ENCODE measurements around the gene NT5DC4.

Gene NT5DC4
- total RNA-seq = 0 reads per million in 2 donors

DNA sequence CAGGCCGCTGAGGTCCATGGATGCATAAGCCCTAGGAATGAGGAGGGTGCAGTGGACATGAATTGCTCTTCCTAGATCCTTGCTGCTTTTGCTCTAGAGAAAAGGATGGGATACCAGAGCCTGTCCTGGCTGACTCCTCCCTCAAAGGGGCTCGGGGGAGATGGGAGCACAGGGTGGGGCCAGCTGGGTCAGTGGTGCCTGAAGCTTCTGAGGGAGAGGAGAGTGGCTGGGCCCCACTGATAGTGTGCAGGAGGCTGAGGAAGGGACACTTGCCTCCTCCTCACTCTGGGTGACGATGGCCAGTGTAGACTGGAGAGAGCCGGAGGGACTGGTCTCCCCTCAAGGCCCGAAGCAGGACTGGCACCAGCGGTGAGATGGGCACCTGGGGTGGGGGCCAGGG is at the start of gene NT5DC4:
Gene NT5DC4 (plus strand): TSS at position 236 of the 400 bp plus-strand sequence. CDS start 60 bp downstream, at position 296.
- no peak for DNase-seq

DNA sequence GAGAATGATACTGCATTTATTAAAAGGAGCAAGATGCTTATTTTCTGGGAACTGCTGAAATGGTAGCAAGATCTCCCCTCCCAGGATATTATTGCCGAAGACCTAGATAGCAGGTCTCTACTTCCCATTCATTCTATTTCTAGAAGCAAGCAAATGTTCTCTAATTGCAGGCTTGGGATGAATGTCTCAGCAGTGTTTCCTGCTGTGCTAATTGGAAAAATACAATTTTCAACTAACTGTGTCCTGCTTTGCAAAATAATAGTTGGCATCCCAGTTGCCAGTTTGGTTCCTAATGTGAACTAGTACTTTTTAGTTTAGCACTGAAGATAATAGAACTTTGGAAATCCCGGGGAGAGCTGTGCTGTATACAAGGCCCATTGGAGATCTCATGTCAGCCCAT is 49.0 kb upstream of the NT5DC4 start:
- DNase-seq = no peak

DNA sequence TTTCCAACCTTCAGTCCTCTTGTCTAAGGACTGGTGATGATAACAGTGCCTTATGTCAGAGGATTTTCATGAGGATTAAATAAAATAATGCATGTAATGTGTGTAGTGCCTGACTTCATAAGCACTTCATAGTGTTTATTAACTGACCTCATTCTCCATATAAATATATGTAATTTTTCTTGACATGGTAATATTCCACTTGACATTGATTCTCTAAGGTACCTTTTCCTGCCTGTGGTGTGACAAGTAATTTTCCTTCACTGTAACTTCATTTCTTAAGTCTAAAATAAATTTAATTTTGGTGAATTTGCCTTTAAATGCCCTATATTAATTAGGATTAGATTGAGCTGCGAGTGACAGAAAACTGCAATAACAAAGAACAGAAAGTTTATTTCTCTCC is 47.8 kb upstream of the NT5DC4 start:
- no peak for DNase-seq

DNA sequence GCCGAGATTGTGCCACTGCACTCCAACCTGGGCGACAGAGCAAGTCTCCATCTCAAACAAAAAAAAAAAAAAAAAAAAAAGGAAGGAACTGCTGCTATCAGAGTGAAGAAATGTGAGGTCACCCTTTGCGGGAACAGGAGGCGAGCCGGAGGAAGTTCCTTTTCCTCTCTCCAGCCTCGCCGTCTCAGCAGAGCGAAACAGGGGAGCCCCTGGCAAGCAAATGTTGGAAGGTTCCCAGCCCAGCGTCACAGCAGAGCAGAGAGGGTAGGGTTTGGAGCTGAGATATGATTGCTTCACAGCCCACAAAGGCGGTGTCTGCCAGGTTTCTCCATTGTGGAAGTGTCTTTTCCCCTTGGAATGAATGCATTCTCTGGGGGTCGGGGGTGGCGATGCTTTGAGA is 46.6 kb upstream of the NT5DC4 start:
- no peak for DNase-seq

DNA sequence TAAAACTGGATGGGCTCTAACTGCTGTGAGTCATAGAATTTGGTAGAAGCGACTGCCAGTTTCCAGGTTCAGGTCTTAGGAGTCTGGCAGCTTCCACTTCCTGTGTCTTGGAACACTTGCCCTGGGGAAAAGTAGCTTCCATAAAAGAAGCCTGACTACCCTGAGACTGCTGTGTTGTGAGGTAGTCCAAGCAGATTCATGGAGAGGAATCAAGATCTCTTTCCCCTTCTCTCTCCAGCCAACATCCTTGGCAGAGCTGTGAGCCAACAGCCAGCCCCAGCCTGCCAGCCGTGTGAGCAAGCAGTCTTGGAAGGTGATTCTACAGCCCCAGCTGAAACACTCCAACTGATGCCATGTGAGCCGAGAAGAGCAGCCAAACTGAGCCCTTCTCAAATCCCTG is 41.3 kb upstream of the NT5DC4 start:
- no peak for DNase-seq

DNA sequence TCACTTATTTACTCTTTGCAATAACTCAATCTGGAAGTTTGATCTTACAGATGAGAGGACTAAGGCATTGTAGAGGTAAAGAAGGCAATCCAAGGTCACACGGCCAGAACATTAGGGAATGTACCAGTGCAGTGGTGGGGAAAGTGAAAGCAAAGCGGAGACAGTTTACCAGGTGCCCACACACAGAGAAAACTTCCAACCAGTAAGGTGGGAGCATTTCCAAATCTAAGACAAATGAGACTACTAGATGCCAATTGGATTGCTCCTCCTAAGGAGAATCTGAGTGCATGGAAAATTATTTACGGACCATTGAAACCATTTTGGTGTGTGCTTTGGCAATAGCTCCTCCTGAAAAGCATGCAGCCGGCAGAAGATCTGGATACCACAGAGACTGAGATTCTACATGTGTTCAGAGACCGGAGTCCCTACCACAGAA is 40.1 kb upstream of the NT5DC4 start:
- no peak for DNase-seq

DNA sequence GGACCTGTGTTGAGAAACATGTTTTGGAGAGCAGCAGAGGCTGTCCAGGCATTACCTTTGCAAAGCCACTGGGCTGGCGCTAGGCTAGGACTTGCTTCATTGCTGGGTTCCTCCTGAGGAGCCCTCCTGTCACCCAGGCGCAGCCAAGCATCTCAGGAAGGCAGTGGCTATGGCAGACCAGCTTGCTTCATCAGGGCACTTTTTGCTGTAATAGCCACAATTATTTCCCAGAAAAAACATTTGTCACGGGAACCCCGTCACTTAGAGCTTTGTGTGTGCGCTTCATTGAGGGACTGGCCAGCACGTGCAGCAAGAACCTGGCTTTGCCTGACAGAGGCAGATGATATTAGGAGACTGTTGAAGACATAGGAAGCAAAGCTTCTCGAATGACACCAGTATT is 38.7 kb upstream of the NT5DC4 start:
- DNase-seq = no peak

DNA sequence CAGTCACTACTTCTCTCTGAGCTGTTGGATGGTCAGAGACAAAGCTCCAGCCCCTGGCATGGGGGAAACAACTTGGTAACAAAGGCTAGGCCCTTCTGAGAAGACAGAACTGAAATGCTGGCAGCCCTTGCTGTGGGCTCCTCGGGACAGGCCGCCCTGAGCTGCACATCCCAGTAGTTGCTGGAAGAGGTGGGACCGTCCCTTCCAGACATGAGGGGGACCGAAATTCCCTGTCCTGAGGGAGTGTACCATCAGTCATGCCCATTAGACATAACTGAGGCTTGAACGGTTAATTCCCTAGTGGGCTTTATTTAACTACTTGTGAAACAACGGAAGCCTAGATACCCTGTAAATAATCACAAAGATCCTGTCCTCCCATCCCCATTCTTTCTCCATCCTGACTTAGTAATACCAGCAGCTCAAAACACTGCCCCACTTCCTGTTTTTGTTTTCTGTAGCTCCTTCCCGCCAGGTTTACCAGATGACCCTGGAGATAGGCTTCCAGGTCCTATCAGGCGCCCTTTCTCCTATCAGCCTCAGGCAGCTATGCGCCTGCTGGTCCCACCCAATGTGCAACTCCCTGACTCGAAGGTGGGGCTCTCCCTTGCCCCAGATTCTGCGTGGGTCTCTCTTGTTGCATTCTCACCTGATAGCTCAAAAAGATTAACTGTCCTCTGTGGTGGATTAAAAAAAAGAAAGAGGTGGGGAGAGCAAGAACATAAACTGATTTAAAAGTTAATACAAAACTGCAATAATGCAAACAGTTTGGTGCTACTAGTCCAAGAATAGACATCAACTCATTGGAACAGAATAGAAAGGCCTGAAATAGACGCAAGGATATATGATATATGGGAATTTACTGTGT is 37.0 kb upstream of the NT5DC4 start:
- no peak for DNase-seq

DNA sequence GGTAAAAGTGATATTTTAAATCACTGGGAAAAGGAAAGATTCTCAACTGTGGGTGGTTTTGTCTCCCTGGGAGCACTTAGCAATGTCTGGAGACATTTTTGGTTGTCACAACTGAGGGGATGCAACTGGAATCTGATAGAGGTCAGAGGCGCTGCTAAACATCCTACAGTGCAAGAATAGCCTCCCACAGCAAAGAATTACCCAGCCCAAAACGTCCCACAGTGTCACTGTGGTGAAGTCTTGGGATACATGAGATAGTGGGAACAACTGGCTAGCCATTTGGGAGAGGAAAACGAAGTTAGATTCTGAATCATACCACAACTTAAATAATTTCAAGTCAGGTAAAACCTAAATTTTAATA is 36.4 kb upstream of the NT5DC4 start:
- no peak for DNase-seq

DNA sequence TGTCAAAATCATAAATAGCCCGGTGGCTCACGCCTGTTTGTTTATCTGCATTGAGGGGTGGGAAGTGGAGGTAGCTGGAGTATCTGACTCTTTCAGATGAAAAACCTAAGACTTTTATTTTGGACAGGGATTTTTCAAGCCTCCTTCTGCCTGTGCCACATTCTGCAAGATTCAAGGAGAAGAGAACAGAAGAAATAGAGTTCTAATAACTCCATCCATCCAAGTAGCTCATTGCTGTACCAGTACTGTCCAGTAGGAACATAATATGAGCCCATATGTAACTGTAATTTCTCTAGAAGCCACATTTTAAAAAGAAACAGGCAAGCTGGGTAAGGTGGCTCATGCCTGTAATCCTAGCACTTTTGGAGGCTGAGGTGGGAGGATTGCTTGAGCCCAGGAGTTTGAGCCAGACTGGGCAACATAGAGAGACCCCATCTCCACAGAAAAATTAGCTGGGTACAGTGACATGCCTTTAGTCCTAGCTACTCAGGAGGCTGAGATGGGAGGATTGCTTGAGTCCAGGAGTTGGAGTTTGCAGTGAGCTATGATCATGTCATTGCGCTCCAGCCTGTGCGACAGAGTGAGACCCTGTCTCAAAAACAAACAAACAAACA is 35.4 kb upstream of the NT5DC4 start:
- no peak for DNase-seq

DNA sequence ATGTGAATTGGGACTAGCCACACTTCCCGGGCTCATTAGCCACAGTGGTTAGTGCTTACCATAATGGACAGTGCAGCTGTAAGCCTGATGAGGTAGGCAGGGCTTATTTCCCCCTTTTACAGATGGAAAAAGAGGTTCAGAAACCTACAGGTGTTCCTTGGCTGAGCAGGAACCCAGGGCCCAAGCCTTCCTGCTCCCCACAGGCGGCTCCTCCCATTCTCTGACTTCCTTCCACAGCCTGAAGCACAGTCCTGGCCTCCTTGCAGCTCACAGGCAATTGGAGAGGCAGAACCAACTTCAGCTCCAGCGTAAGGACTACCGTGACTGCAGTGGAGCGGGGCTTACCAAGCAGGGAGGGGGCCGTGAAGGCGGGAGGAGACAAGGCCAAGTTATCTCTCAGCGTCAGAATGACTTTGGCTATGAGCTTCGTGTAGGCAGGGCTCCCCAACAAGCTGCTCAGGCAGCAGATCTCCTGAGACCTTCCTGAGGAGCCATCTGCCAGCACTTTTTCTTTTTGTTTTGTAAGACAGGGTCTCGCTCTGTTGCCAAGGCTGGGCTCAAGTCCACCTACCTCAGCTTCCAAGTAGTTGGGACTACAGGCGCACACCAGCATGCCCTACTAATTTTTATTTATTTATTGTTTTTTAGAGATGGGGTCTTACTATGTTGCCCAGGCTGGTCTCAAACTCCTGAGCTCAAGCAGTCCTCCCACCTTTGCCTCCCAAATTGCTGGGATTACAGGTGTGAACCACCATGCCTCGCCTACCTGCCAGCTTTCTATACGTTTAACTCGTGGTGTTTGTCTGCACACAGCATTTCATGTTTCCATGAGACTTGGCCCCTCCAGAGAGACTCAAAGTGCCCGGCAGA is 34.2 kb upstream of the NT5DC4 start:
- DNase-seq = no peak

DNA sequence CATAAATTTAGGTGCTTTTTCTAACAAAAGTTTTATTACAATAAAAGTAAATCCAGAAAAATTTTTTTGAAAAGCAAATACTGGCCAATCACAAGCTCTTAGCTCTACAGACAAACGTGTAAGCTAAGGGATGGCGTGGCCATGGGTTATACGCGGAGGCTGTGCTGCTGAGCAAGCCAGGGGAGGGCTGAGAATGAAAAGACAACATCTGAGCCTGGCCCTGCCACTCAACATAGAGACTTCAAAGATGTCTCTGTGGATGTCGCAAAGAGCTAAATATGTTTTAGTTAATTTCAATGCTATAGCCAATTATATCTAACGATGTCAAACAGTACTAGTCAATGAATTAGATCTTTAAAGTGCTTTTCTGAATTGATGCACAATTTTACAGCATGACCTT is 33.3 kb upstream of the NT5DC4 start:
- no peak for DNase-seq

DNA sequence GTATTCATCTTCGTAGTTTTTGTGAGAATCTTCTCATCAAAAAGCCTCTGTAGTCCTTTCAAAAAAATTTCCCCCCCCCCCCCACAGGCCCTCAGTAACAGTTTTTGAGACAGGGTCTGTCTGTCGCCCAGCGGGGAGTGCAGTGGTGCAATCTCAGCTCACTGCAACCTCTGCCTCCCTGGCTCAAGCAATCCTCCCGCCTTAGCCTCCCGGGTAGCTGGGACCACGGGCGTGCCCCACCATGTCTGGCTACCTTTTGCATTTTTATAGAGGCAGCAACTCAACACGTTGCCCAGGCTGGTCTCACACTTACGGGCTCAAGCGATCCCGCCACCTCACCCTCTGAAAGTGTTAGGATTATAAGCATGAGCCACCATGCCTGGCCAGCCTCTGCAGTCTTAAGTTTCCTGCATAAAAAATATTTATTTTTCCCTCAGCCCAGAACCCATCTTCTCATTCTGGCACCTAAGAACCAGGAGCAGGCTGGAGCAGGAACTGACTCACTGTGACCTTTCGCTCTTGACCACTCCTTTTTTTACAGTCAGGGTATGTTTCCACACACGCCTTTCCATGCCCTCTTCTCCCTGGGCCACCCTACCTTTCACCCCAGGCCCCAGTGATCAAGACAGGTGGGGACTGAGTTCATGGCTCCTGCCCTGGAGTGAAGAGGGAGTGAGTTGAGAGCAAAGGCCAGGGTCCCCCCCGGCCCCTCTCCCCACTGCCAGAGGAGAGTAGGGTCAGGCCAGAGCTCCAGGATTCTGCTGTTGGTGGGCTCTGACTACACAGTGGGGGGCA is 32.5 kb upstream of the NT5DC4 start:
- DNase-seq = no peak

DNA sequence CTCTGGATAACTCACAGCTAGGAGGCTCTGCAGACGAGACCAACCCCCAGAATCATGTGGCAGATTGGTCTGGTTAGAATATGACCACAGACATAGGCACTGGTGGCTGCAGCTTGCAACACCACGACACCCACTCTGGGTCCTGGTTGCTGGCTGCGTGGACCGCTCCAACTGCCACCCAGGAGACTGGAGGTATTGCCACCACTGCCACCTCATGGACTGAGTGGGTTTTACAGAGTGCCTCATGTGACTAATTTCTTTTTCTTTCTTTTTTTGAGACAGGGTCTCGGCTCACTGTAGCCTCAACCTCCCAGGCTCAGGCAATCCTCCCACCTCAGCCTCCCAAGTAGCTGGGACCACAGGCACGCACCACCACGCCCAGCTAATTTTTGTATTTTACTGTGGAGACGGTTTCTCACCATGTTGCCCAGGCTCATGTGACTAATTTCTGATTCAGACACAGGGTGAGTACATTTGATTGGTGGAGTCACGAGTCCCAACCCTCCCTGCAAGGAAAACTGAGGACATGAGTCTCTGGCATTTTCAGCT is 29.9 kb upstream of the NT5DC4 start:
- DNase-seq = no peak

DNA sequence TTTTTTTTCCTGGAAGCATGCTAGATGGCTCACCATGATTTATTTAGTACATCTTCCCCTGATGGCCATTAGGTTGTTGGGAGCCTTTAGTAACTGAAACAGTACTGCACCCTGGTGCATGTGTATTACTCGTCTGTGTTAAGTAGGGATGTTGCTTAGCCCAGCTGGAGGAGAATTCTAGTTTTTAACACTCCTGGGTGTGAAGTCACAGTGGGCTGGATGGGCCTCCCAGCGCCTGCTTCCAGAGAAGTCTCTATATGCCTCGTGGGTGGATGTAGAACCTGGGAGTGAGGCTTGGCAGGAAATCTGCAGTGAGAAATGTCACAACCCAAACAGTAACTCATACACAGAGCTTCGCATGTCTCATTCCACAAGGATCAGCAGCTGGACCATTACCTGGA is 28.9 kb upstream of the NT5DC4 start:
- DNase-seq = no peak

DNA sequence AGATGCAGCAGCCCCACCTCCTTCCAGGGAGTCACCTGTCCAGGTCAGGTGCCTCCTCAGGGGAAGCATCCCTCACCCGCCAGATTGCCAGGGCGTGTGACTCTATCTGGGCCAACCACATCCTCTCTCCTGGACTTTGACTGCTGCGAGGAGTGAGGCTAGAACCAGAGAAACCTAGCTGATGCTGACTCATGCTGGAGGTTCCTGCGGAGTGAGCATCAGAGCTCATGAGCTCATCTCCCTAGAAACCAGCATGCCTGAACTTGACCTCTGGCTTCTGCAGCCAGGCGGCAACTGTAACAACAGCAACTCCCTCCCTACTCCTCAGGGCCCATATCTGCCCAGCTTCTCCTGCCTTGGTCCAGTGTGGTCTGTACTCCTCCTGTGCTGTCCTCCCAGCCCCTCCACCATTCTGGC is 28.3 kb upstream of the NT5DC4 start:
- no peak for DNase-seq

DNA sequence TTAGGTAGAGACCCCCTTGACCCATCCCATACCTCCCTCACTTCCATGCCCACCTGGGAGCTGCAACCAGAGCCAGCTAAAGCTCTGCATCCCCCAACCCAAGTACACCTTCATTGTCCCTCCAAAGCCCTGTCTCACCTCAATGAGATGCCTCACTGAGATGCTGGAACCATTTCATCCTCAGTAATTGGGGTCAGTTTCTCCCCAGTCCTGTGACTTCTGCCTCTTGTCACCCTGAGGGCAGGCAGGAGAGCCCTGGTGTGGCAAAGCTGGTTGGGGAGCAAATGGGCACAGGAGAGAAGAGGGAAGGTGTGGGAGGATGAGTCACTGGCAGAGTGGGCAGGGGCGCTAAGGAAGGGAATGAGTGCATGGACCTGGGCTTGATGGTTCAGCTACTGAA is 27.9 kb upstream of the NT5DC4 start:
- DNase-seq = no peak

DNA sequence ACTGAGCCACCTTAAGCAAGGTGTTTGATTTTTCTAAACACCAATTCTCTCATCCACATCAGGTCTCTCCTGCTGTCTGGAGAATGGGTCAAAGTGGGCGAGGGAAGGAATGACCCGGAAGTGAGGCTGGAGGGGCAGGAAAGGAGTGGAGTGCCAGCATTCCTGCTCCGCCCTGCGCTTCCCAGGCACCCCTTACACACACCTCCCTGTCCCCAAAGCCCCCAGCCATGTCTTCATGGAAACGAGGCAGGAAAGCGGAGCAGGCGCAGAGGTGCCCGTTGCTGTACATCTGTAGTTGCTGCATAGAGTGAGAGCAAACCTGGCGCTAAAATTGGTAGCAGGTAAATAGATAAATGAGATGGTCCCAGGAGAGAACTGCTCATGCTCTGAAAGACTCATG is 27.2 kb upstream of the NT5DC4 start:
- no peak for DNase-seq

DNA sequence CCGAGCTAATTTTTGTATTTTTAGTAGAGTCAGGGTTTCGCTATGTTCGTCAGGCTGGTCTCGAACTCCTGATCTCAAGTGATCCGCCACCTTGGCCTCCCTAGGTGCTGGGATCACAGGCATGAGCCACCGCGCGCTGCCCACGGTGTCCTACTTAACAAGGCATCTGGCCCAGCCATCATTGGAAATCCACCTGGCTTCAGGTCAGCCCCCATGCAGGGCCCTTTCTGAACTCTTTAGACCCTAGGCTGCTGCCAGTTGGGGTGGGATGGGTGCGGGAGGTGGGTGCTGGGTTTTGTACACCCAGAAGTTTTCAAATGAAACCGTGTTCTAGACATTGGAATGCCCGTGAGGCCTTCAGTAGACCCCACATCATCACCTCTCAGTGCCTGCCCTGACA is 26.6 kb upstream of the NT5DC4 start:
- DNase-seq = no peak

DNA sequence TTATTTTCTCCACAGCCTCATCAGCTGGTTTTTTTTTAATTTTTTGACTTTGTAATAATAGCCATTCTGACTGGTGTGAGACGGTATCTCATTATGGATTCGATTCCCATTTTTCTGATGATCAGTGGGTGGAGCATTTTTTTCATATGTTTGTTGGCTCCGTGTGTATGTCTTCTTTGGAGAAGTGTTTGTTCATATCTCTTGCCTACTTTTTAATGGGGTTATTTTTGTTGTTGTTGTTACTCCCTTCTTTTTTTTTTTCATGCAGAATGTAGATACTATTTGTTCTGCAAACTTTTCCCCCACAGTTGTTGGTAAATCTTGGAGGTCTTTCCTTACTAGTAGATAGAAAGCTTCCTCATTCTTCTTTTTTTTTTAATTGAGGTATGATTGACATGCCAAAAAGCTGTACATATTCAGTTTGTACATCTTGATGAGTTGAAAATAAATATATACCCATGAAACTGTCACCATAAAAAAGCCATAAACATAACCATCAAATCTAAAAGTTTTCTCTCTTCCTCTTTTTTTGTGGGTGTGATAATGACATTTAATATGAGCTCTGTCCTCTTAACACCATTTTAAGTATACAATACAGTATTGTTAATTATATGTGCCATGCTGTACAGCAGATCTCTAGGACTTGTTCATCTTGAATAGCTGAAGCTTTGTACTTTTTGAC is 21.8 kb upstream of the NT5DC4 start:
- no peak for DNase-seq

DNA sequence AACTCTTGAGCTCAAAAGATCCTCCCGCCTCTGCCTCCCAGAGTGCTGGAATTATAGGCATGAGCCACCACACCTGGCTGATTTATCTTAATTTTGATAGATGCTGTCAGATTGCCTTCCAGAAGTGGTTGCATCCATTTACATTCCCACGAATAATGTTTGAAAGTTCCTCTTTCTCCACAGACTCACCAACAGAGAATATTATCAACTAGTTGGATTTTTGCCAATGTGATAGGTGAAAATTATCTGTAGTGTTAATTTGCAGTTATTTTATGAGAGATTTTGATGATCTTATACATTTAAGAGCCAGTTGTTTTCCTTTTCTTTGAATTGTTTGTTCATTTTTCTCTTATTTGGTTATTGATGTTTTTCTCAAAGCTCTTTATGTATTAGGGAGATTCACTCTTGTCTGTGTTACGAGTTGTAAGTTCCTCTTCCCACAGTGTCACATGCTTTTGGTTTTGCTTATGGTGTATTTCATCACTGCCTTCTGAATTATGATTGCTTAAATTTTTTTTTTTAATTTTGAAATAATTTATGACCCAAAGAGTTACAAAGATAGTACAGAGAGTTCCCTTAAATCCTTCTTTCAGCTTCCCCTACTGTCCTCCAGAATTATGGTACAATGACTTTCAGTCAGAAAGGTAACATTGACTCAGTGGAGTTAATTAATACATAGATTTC is 20.7 kb upstream of the NT5DC4 start:
- DNase-seq = no peak
